Psoas muscle (tissue), 8 donors: ENCODE results near the gene SULT1B1. TPM values are rescaled to one million over a fixed set of nuclear protein-coding genes. Genes with fewer than 3 reads are reported as not detected.

ENCODE experiments used
- ATAC-seq, 4 donors: fragments of 200-7000 bp; cut with Tn5 transposase; one replicate each; pipeline ENCODE4 v1.9.1; 2020; ENCODE audit warnings: moderate library complexity in 3 of 4, mild to moderate bottlenecking in 2 of 4
- DNase-seq, 2 donors: peaks; one replicate each; pipeline ENCODE4 v3.0.0-alpha.2; 2020
- H3K27ac ChIP-seq: fragments of 200-600 bp; one replicate; pipeline ENCODE4 v1.8.0; 2022
- H3K27me3 ChIP-seq, 3 donors: fragments of 200-600 bp in 1 of 3; one replicate each; pipeline versions ENCODE4 v1.6.1 to v1.8.0; 2013 to 2022; ENCODE audit warnings: low read length in 2 of 3, mild to moderate bottlenecking in 2 of 3, moderate library complexity in 1 of 3; ENCODE audit not compliant: insufficient read depth in 3 of 3
- H3K36me3 ChIP-seq, 2 donors: fragments of 200-600 bp in 1 of 2; one replicate each; pipeline versions ENCODE4 v1.6.1 to v1.8.0; 2013 to 2022; ENCODE audit warnings: low read depth in 1 of 2, mild to moderate bottlenecking in 1 of 2, moderate library complexity in 1 of 2; ENCODE audit not compliant: insufficient read depth in 1 of 2
- H3K4me1 ChIP-seq: fragments of 200-600 bp; one replicate; pipeline ENCODE4 v1.8.0; 2022
- H3K4me3 ChIP-seq: fragments of 200-600 bp; one replicate; pipeline ENCODE4 v1.8.0; 2022; ENCODE audit warnings: mild to moderate bottlenecking
- H3K9me3 ChIP-seq: fragments of 200-600 bp; one replicate; pipeline ENCODE4 v1.8.0; 2022
- CTCF ChIP-seq: fragments of 200-600 bp; IDR thresholded peaks from one replicate; pipeline ENCODE4 v1.8.0; 2022; ENCODE audit warnings: antibody characterized with exemption
- WGBS, 3 donors: extraction: QIAGEN DNeasy Blood & Tissue Kit; methylation state at CpG; one replicate each; pipeline versions ENCODE4 v1.1.6 to v1.1.7; 2013; 5-methylcytosine and 5-hydroxymethylcytosine counted together
- intact Hi-C, 2 donors: fragments of 100-400 bp; cut with DNase I; formaldehyde crosslinking; loops; one replicate each; pipeline versions ENCODE4 v1.11.0 to v1.14.2; 2022
- polyA plus RNA-seq, 3 donors: library from polyadenylated mRNA; stranded (reverse); fragments of 200-250 nt; gene quantifications; one replicate each; pipeline ENCODE4 v1.2.3, GENCODE V29; 2013
- total RNA-seq, 4 donors: library from RNA; stranded (reverse); fragmentation: NEBNext Ultra II Directional in 2 of 4; extraction: Animal tissue kit (Norgen Biotek cat#: 25700) in 2 of 4; gene quantifications; one replicate each; pipeline versions ENCODE4 v1.2.1 to v1.2.4, GENCODE V29; 2021 to 2023
- donor health status: healthy with polysubstance abuse.
- donor health status: DM: no; HTN: no; CAD: no; lungs with moderate emphysema.
- donor health status: Bipolar disorder and iron deficiency.
- donor health status: healthy.
- donor health status: DM: yes; HTN: yes; CAD: no.
- donor health status: DM: no; HTN: no; CAD: no.
- donor health status: DM: no; HTN: no; CAD: no.
- donor health status: DM: yes; HTN: yes; CAD: no.

The SULT1B1 gene
- total and polyA plus RNA-seq, 7 donors = 0.03 to 0.74 (median 0.24) TPM

GRCh38 chr4:69727926-69728325 is 32.5 kb downstream of the SULT1B1 start:
- H3K27me3 ChIP-seq = no peaks in the 10 kb centered on the region
- no peak overlapping the region for H3K27ac ChIP-seq
- no peak for DNase-seq
- H3K4me3 ChIP-seq = no peak overlapping the region
- H3K9me3 ChIP-seq = no peaks in the 10 kb centered on the region
- 81 to 84% (median 81%) methylated on average over 2 of the region's 2 CpGs for WGBS, 3 donors
- no peak for ATAC-seq
- intact Hi-C loops = no loop called here
- H3K4me1 ChIP-seq = no peaks in the 10 kb centered on the region
- H3K36me3 ChIP-seq = no peaks in the 10 kb centered on the region
- no peak for TF ChIP-seq CTCF

GRCh38 chr4:69727426-69727825 is 33.0 kb downstream of the SULT1B1 start:
- Histone ChIP-seq H3K9me3 (no peaks in the 10 kb centered on the region), H3K4me1 (no peaks in the 10 kb centered on the region), H3K27ac (no peak overlapping the region), H3K36me3 (no peaks in the 10 kb centered on the region), H3K4me3 (no peak overlapping the region), H3K27me3 (no peaks in the 10 kb centered on the region)
- no peak for DNase-seq
- no peak for TF ChIP-seq CTCF
- 20 to 29% (median 23%) methylated on average over 1 of the region's 1 CpG for WGBS, 3 donors
- no peak for ATAC-seq
- intact Hi-C loops = no loop called here

- Histone ChIP-seq H3K27me3 (no peaks in the 10 kb centered on the region), H3K4me1 (no peaks in the 10 kb centered on the region), H3K4me3 (no peak overlapping the region), H3K36me3 (no peaks in the 10 kb centered on the region), H3K9me3 (no peaks in the 10 kb centered on the region), H3K27ac (no peak overlapping the region)
- ATAC-seq = no peak
- WGBS, 3 donors = 27 to 37% (median 34%) methylated on average over 4 of the region's 4 CpGs
- no peak for DNase-seq
- no peak for TF ChIP-seq CTCF
- intact Hi-C loops = no loop called here
Observed at GRCh38 chr4:69726971-69727370, 33.4 kb downstream of the SULT1B1 start.

GRCh38 chr4:69718396-69719271 is 41.8 kb downstream of the SULT1B1 start:
- H3K27ac ChIP-seq = no peak overlapping the region
- no peak for DNase-seq
- 55 to 60% (median 57%) methylated on average over 4 of the region's 4 CpGs for WGBS, 3 donors
- TF ChIP-seq CTCF = no peak
- no peaks in the 10 kb centered on the region for H3K4me1 ChIP-seq
- H3K36me3 ChIP-seq = no peaks in the 10 kb centered on the region
- intact Hi-C loops = no loop called here
- ATAC-seq = no peak
- H3K4me3 ChIP-seq = no peak overlapping the region
- H3K9me3 ChIP-seq = no peaks in the 10 kb centered on the region
- H3K27me3 ChIP-seq = no peaks in the 10 kb centered on the region

GRCh38 chr4:69717778-69718177 is 42.6 kb downstream of the SULT1B1 start:
- DNase-seq (no peak), ATAC-seq (no peak)
- Histone ChIP-seq H3K36me3 (no peaks in the 10 kb centered on the region), H3K27me3 (no peaks in the 10 kb centered on the region), H3K9me3 (no peaks in the 10 kb centered on the region), H3K4me1 (no peaks in the 10 kb centered on the region), H3K4me3 (no peak overlapping the region), H3K27ac (no peak overlapping the region)
- no peak for TF ChIP-seq CTCF
- intact Hi-C loops = no loop called here
